HUES48 (cell line): Measurements from ENCODE around the gene CAPN9.
"Not testable (repeated sequence)": the region's sequence is repeated elsewhere in the genome, so short reads cannot be mapped to it uniquely, and the experiment has no call there.

Experiments used
- H3K27ac ChIP-seq: one replicate; pipeline ENCODE4 v1.7.0; 2013; ENCODE audit warnings: low read depth, low read length, inconsistent platforms
- H3K27me3 ChIP-seq: 2 replicates; pipeline ENCODE4 v1.6.1; 2013; ENCODE audit warnings: mild to moderate bottlenecking, low read length; ENCODE audit not compliant: control insufficient read depth, insufficient read depth
- H3K36me3 ChIP-seq: 2 replicates; pipeline ENCODE4 v1.6.1; 2013; ENCODE audit warnings: low read length; ENCODE audit not compliant: control insufficient read depth, insufficient read depth
- H3K4me1 ChIP-seq: 2 replicates; pipeline ENCODE4 v1.6.1; 2013; ENCODE audit warnings: mild to moderate bottlenecking, low read length; ENCODE audit not compliant: control insufficient read depth, insufficient read depth
- H3K4me3 ChIP-seq: 2 replicates; pipeline ENCODE4 v1.5.1; 2013; ENCODE audit warnings: mild to moderate bottlenecking, low read depth, low read length
- H3K9ac ChIP-seq: 2 replicates; pipeline ENCODE4 v1.6.1; 2013; ENCODE audit warnings: mild to moderate bottlenecking, low read depth, low read length, moderate library complexity
- H3K9me3 ChIP-seq: 2 replicates; pipeline ENCODE4 v1.6.1; 2013; ENCODE audit warnings: low read length; ENCODE audit not compliant: control insufficient read depth, insufficient read depth

CAPN9 gene

DNA sequence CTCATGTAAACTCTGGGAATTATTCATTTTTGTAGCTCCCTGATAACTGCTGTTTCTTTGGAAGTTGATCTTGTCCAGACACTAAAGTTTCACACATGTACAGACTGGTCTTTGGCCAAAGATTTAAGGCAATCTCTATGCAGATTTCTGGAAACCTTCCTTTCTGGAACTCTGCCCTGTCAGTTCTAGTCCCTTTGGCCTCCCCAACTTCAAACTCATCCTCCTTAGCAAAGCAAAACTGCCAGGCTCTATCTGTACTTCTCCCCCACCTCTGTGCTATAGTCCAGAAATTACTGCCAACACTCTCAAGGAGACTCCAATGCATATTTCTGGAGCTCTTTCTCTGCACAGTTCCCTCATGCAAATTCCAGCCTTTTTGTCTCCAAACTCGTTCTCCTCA is 84.6 kb downstream of the CAPN9 start:
- Histone ChIP-seq H3K9me3 (no peaks in the 10 kb centered on the region), H3K4me1 (no peaks in the 10 kb centered on the region), H3K4me3 (no peak overlapping the region), H3K36me3 (no peaks in the 10 kb centered on the region), H3K27ac (no peak overlapping the region), H3K9ac (no peak overlapping the region), H3K27me3 (no peaks in the 10 kb centered on the region)

DNA sequence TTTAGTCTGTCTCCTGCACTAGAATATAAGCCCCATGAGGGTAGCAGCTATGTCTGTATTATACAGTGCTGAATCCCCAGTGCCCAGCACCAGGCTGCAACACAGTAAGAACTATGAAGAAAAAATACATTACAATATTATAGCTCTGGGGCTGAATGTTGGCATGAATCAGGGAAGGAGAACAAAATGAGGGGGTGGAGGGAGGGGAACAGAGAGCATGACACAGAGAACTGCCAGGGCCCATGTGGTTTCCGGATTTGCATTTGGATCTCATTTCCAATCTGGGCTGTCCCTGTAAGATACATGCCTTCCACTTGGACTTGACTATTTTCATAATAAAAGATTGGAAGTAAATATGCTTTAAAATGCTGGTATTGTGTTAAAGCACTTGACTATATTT is 85.3 kb downstream of the CAPN9 start:
- H3K27me3 ChIP-seq, result no peaks in the 10 kb centered on the region
- no peaks in the 10 kb centered on the region for H3K36me3 ChIP-seq
- H3K4me1 ChIP-seq, result no peaks in the 10 kb centered on the region

DNA sequence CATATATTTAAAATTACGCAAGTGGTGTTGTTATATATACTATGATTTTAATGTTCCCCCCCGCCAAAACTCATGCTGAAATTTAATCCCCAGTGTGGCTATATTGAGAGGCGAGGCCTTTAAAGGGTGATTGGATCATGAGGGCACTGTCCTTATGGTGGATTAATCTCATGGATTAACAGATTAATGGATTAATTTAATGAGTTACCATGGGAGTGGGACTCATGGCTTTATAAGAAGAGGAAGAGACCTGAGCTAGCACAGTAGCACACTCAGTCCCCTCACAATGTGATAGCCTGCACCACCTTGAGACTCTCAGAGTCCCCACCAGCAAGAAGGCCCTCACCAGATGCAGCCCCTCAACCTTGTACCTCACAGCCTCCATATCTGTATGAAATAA is 86.3 kb downstream of the CAPN9 start:
- no peak overlapping the region for H3K27ac ChIP-seq
- no peaks in the 10 kb centered on the region for H3K27me3 ChIP-seq
- no peak overlapping the region for H3K4me3 ChIP-seq
- no peaks in the 10 kb centered on the region for H3K4me1 ChIP-seq
- peaks cover 6% of the 10 kb centered on the region for H3K36me3 ChIP-seq
- no peaks in the 10 kb centered on the region for H3K9me3 ChIP-seq
- H3K9ac ChIP-seq, result no peak overlapping the region

More for the DNA sequence above, 85.3 kb downstream of the CAPN9 start:
- H3K27ac ChIP-seq, result no peak overlapping the region
- H3K4me3 ChIP-seq, result no peak overlapping the region
- no peak overlapping the region for H3K9ac ChIP-seq
- no peaks in the 10 kb centered on the region for H3K9me3 ChIP-seq

DNA sequence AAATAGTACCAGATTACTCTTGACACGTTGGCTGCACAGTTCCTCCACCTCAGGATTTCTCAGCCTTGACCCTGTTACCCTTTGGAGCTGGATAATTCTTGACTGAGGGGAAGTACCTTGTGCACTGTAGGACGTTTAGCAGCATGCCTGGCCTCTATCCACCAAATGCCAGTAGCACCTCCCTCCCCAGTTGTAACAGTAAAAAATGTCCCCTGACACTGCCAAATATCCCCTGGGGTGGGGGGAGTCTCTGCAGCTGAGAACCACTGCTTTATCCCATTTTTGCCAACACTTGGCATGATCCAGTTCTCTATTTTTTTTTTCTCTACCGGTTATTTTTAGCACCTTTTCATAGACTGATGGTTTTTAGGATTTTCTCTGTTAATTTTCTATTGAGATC is 87.1 kb downstream of the CAPN9 start:
- Histone ChIP-seq H3K4me3 (no peak overlapping the region), H3K4me1 (no peaks in the 10 kb centered on the region), H3K9ac (no peak overlapping the region), H3K27me3 (no peaks in the 10 kb centered on the region), H3K36me3 (peaks cover 14% of the 10 kb centered on the region), H3K27ac (no peak overlapping the region), H3K9me3 (no peaks in the 10 kb centered on the region)

DNA sequence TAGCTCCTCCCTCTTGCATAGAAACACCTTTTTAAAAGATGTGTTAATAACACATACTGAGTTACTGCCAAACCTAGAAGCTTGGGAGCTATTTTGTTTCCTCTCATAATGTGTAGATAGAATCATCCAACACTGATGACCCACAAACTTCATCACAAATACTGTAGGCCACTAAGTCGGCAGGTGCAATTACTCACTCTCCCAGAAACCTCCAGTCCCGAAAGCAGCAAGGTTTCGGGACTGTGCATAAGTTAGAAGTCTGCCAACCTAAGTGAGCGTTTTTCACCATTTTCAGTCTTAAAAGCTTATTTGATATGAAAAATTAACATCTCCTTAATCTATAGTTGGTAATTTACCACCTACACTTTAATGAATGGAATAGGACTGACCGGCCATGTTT is 89.2 kb downstream of the CAPN9 start:
- Histone ChIP-seq H3K27ac (no peak overlapping the region), H3K4me3 (no peak overlapping the region), H3K9me3 (no peaks in the 10 kb centered on the region), H3K36me3 (peaks cover 27% of the 10 kb centered on the region), H3K27me3 (no peaks in the 10 kb centered on the region), H3K9ac (no peak overlapping the region), H3K4me1 (no peaks in the 10 kb centered on the region)

DNA sequence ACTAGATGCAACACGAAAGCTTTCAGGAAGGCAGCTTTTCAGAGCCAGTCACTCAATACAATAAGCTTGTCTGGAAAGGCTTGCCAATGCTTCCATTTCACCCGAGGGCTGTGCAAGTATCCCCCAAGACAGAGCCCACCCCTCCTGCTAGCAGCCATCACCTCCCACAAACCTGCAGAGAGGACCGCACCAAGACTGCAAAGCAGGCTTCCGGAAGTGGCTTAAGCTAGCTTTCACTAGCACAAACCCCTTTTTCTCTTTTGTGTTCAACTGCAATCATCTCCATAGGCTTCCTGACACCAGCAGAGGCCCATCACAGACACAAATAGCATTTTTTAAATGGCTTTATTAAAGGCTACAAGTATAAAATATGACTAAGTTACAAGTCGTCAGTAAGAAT is 89.6 kb downstream of the CAPN9 start:
- Histone ChIP-seq H3K4me3 (no peak overlapping the region), H3K4me1 (no peaks in the 10 kb centered on the region), H3K9me3 (no peaks in the 10 kb centered on the region), H3K9ac (no peak overlapping the region), H3K27me3 (no peaks in the 10 kb centered on the region), H3K36me3 (peaks cover 31% of the 10 kb centered on the region), H3K27ac (no peak overlapping the region)

DNA sequence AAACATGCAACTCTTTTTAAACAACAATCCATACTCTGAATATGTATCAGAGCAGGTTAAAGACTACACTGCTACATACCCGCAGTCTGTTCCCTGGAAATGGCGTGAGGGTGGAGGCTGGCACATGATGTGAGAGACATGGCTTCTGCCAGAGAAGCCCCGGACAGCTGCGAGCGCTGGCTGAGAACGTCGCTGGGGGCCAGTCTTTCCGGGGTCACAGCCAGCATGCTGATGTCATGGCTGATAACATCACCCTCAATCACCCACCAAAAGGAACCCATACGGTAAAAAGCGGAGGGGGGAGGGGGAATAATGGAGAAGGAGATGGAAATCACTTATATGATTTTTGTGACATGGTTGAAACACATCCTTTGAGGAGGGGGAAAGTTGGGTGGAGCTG is 92.0 kb downstream of the CAPN9 start:
- Histone ChIP-seq H3K27ac (no peak overlapping the region), H3K4me3 (no peak overlapping the region), H3K4me1 (no peaks in the 10 kb centered on the region), H3K27me3 (no peaks in the 10 kb centered on the region), H3K9me3 (no peaks in the 10 kb centered on the region), H3K36me3 (peaks cover 51% of the 10 kb centered on the region), H3K9ac (no peak overlapping the region)

DNA sequence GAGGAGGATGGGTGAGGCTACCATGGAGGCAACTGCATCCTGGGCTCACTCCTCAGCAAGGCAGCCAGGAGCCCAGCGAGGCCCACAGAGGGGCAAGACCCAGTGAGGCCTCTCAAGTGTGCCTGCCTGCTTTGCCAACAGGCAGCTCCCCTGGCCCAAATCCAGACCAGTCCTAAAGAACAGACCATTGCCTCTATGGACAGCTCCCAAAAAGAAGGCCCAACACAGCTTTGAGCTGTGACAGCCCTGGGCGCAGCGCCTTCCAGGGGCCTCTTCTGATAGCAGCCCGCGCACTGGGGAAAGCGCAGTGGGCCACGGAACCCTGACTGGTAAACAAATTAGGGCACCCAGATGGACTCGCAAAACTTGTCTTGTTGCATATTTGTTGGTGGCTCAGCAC is 95.6 kb downstream of the CAPN9 start:
- H3K36me3 ChIP-seq, result peaks cover 51% of the 10 kb centered on the region
- no peaks in the 10 kb centered on the region for H3K9me3 ChIP-seq
- H3K27ac ChIP-seq, result no peak overlapping the region

DNA sequence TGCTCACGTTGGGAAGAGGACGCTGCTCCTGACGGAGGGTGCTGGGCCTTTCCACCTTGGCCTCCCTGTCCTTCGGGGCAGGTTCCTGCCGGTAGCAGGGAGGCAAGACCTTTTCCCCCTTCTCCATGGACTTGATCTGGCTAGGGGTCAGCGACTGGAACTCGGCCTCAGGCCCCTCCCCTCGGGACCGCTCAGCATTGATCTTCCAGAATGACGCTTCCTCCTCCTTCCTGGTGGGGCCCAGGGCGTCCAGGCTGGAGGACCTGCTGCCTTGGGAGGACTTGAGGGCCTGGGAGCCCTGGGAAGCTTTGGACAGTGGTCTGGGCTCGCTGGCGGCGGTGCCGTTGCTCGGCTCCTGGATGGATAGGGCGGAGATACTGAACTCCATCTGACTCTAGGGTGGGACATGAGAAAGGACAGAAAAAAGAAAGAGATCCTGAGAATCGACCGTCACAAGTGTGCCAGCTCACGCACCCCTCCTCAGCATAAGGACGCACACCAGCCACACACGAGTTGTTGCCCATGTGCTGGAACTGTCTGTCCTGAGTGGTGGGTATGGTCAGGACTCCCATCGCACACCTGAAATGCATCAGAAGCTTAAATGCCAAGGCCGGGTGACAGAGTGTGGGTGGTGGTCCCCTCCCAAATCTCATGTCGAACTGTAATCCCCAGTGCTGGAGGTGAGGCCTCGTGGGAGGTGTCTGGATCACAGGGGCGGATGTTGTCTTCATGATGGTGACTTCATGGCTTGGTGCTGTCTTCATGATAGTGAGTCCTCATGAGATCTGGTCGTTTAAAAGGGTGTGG is 96.5 kb downstream of the CAPN9 start:
- Histone ChIP-seq H3K4me3 (no peak overlapping the region), H3K9ac (no peak overlapping the region), H3K36me3 (peaks cover 43% of the 10 kb centered on the region)

More for the DNA sequence above, 95.6 kb downstream of the CAPN9 start:
- no peaks in the 10 kb centered on the region for H3K27me3 ChIP-seq
- H3K9ac ChIP-seq, result no peak overlapping the region
- no peaks in the 10 kb centered on the region for H3K4me1 ChIP-seq
- no peak overlapping the region for H3K4me3 ChIP-seq

DNA sequence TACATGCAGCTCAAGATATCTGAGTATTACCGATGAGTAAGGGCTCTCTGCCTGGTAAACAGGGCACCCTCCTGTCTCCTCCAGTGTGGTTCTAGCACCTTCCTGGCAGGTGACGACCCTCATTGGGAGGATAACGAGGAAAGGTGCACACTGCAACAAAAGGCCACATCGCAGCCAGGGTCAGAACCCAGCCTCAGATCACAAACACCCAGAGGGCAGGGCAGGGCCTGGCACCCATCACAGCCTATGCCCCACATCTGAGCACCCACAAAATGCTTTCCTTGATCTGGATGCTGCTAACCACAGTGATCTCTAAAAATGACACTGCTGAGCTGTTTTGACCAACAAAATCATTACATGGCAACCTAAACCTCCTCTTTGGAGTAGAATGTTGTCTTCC is 97.4 kb downstream of the CAPN9 start:
- Histone ChIP-seq H3K4me3 (no peak overlapping the region), H3K36me3 (peaks cover 35% of the 10 kb centered on the region), H3K9me3 (no peaks in the 10 kb centered on the region), H3K4me1 (no peaks in the 10 kb centered on the region), H3K27ac (no peak overlapping the region), H3K9ac (no peak overlapping the region), H3K27me3 (no peaks in the 10 kb centered on the region)

More for the DNA sequence above, 96.5 kb downstream of the CAPN9 start:
- Histone ChIP-seq H3K27ac (no peak overlapping the region), H3K27me3 (no peaks in the 10 kb centered on the region), H3K9me3 (no peaks in the 10 kb centered on the region), H3K4me1 (no peaks in the 10 kb centered on the region)

DNA sequence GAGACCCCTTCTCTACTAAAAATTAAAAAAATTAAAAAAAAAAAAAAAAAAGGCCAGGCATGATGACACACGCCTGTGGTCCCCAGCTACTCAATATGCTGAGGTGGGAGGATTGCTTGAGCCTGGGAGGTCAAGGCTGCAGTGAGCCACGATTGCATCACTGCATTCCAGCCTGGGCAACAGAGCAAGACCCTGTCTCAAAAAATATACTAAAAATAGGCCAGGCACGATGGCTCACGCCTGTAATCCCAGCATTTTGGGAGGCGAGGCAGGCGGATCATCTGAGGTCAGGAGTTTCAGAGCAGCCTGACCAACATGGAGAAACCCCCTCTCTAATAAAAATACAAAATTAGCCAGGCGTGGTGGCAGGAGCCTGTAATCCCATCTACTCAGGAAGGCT is 98.0 kb downstream of the CAPN9 start:
- H3K36me3 ChIP-seq, result peaks cover 29% of the 10 kb centered on the region
- H3K9ac ChIP-seq, H3K27me3 ChIP-seq, H3K27ac ChIP-seq, H3K9me3 ChIP-seq, H3K4me1 ChIP-seq, H3K4me3 ChIP-seq: not testable (repeated sequence)
